Measurements from ENCODE around the gene C16orf54. TPM values are rescaled to one million over a fixed set of nuclear protein-coding genes. Genes with fewer than 3 reads are reported as not detected.
A peak's percentile ranks its signal among the peaks of the same experiment; 100 is the strongest.
"Not testable (repeated sequence)": the region's sequence is repeated elsewhere in the genome, so short reads cannot be mapped to it uniquely, and the experiment has no call there.

The C16orf54 gene
- total RNA-seq, 3 donors from 2014 or later (not counting 1 experiment from before 2014, with no cell fraction given) = 100.0 to 172 (median 146) TPM

DNA sequence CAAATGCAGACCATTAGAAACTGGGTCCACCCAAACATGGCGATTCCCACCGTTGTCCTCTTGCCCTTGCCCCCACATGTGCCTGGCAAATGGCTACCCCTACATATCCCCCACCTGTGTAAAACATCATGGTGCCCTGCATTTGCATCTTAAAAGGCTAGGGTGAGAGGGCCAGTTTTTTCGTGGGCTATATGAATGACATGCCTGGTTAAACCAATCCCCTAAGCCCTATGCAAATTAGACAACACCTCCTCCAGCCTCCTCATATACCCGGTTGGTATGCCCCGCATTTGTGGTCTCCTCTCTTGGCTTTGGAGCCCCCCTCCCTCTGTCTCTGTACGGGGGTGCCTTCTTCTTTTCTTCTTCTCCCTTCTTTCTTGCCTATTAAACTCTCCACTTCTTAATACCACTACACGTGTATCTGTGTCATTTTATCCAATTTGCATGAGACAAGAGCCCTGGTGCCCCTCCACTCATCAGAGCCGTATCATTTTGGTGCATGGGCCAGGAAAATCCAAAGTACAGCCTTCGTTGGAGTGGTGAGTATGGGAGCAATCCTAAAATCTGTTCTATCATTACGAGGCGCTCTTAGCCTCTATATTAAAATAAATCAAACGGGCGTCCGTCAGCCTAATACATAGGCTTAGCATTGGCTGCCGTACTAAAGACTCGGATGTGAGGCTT is 36.7 kb downstream of the C16orf54 start:
- Histone ChIP-seq H3K4me3 (ENCODE audit: low read length) (no peak overlapping the region), H3K27me3 (ENCODE audit: control insufficient read depth, insufficient read depth, low read length) (no peaks in the 10 kb centered on the region), H3K36me3 (ENCODE audit: control insufficient read depth, insufficient read depth, low read length) (no peaks in the 10 kb centered on the region), H3K27ac (ENCODE audit: low read length) (no peak overlapping the region), H3K9me3 (ENCODE audit: control insufficient read depth, insufficient read depth, low read length) (no peaks in the 10 kb centered on the region), H3K4me1 (ENCODE audit: control insufficient read depth, insufficient read depth, low read length) (peaks cover 2% of the 10 kb centered on the region)
- Mint-ChIP-seq H3K4me3 (no peak overlapping the region), H3K9me3 (no peaks in the 10 kb centered on the region), H3K27ac (no peak overlapping the region), H3K27me3 (ENCODE audit: low read depth in 2 of 2) (no peaks in the 10 kb centered on the region), H3K36me3 (no peaks in the 10 kb centered on the region), H3K4me1 (peaks cover 9 to 12% of the 10 kb centered on the region in 2 donors)
- 82% methylated on average over 15 of the region's 16 CpGs for WGBS (ENCODE audit: insufficient coverage)
- TF ChIP-seq, protein P1, sequence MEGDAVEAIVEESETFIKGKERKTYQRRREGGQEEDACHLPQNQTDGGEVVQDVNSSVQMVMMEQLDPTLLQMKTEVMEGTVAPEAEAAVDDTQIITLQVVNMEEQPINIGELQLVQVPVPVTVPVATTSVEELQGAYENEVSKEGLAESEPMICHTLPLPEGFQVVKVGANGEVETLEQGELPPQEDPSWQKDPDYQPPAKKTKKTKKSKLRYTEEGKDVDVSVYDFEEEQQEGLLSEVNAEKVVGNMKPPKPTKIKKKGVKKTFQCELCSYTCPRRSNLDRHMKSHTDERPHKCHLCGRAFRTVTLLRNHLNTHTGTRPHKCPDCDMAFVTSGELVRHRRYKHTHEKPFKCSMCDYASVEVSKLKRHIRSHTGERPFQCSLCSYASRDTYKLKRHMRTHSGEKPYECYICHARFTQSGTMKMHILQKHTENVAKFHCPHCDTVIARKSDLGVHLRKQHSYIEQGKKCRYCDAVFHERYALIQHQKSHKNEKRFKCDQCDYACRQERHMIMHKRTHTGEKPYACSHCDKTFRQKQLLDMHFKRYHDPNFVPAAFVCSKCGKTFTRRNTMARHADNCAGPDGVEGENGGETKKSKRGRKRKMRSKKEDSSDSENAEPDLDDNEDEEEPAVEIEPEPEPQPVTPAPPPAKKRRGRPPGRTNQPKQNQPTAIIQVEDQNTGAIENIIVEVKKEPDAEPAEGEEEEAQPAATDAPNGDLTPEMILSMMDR (IDR thresholded peaks at IDR 0.05) = no peak
- DNase-seq (no peak), ATAC-seq (no peak)
- intact Hi-C loops (cut with micrococcal nuclease) = loop anchor here (10.0 kb wide), 1 partner anchor 64 kb away; no protein-coding TSS in a partner anchor

DNA sequence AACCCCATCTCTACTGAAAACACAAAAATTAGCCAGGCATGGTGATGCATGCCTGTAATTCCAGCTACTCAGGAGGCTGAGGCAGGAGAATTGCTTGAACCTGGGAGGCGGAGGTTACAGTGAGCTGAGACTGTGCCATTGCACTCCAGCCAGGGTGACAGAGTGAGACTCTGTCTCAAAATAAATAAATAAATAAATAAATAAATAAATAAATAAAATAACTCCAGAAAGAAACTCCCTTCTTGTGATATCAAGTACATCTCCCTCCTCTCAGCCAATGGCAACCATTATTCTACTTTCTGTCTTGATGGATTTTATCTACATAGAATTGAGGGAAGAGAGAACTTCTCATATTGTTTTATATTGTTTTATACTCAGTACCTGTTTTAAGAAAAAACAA is 38.6 kb downstream of the C16orf54 start:
- not testable (repeated sequence) for H3K27ac Mint-ChIP-seq; H3K4me3 ChIP-seq (ENCODE audit: low read length); H3K27me3 Mint-ChIP-seq (ENCODE audit: low read depth in 2 of 2); H3K9me3 Mint-ChIP-seq; ATAC-seq; H3K27ac ChIP-seq (ENCODE audit: low read length); H3K36me3 ChIP-seq (ENCODE audit: control insufficient read depth, insufficient read depth, low read length); H3K9me3 ChIP-seq (ENCODE audit: control insufficient read depth, insufficient read depth, low read length); H3K27me3 ChIP-seq (ENCODE audit: control insufficient read depth, insufficient read depth, low read length); DNase-seq; H3K4me3 Mint-ChIP-seq; H3K36me3 Mint-ChIP-seq
- intact Hi-C loops (cut with micrococcal nuclease) = loop anchor here (10.0 kb wide), 1 partner anchor 62 kb away; no protein-coding TSS in a partner anchor
- peaks cover 17% of the 10 kb centered on the region for H3K4me1 ChIP-seq (ENCODE audit: control insufficient read depth, insufficient read depth, low read length)
- WGBS (ENCODE audit: insufficient coverage) = 100% methylated on average over 1 of the region's 1 CpG
- H3K4me1 Mint-ChIP-seq = peaks cover 19 to 23% of the 10 kb centered on the region in 2 donors

GRCh38 chr16:29705030-29705429 is 40.8 kb downstream of the C16orf54 start:
- Mint-ChIP-seq H3K4me1 (peaks cover 28 to 34% of the 10 kb centered on the region in 2 donors), H3K9me3 (no peaks in the 10 kb centered on the region), H3K27me3 (ENCODE audit: low read depth in 2 of 2) (no peaks in the 10 kb centered on the region), H3K36me3 (no peaks in the 10 kb centered on the region), H3K4me3 (peak overlapping the region; percentile 35), H3K27ac (no peak overlapping the region)
- DNase-seq (no peak), ATAC-seq (no peak)
- no peak overlapping the region for H3K4me3 ChIP-seq (ENCODE audit: low read length)
- H3K27ac ChIP-seq (ENCODE audit: low read length) = no peak overlapping the region
- no peaks in the 10 kb centered on the region for H3K9me3 ChIP-seq (ENCODE audit: control insufficient read depth, insufficient read depth, low read length)
- intact Hi-C loops (cut with micrococcal nuclease) = loop anchor here (10.0 kb wide), 1 partner anchor 60 kb away; no protein-coding TSS in a partner anchor
- peaks cover 33% of the 10 kb centered on the region for H3K4me1 ChIP-seq (ENCODE audit: control insufficient read depth, insufficient read depth, low read length)
- WGBS (ENCODE audit: insufficient coverage) = no CpG with 5 or more reads among the region's 2 CpGs
- H3K36me3 ChIP-seq (ENCODE audit: control insufficient read depth, insufficient read depth, low read length) = no peaks in the 10 kb centered on the region
- TF ChIP-seq, protein P1 (IDR thresholded peaks at IDR 0.05) = no peak
- H3K27me3 ChIP-seq (ENCODE audit: control insufficient read depth, insufficient read depth, low read length) = no peaks in the 10 kb centered on the region

- peaks cover 32% of the 10 kb centered on the region for H3K4me1 ChIP-seq (ENCODE audit: control insufficient read depth, insufficient read depth, low read length)
Measured at GRCh38 chr16:29702269-29702668, 43.5 kb downstream of the C16orf54 start.

More at GRCh38 chr16:29702269-29702668, 43.5 kb downstream of the C16orf54 start:
- Histone ChIP-seq H3K27ac (ENCODE audit: low read length) (peak overlapping the region; percentile 79), H3K4me3 (ENCODE audit: low read length) (no peak overlapping the region), H3K9me3 (ENCODE audit: control insufficient read depth, insufficient read depth, low read length) (no peaks in the 10 kb centered on the region), H3K27me3 (ENCODE audit: control insufficient read depth, insufficient read depth, low read length) (no peaks in the 10 kb centered on the region), H3K36me3 (ENCODE audit: control insufficient read depth, insufficient read depth, low read length) (no peaks in the 10 kb centered on the region)
- Mint-ChIP-seq H3K9me3 (no peaks in the 10 kb centered on the region), H3K27me3 (ENCODE audit: low read depth in 2 of 2) (peaks cover 0 to 3% of the 10 kb centered on the region in 2 donors), H3K4me1 (peaks cover 26 to 35% of the 10 kb centered on the region in 2 donors), H3K36me3 (no peaks in the 10 kb centered on the region), H3K27ac (peak overlapping the region; percentile 94 to 99), H3K4me3 (peak overlapping the region; percentile 84)
- peak in 1 of 2 donors; percentile 84 for DNase-seq
- TF ChIP-seq, protein P1 (IDR thresholded peaks at IDR 0.05) = no peak
- intact Hi-C loops (cut with micrococcal nuclease) = loop anchor here (2.0 to 10.0 kb wide), 4 partner anchors 37 to 305 kb away; partner anchors contain the start of gene CDIPT
- 5% methylated on average over 13 of the region's 13 CpGs for WGBS (ENCODE audit: insufficient coverage)
- peak; percentile 72 to 83 (median 73) for ATAC-seq
